Measurements from ENCODE around the gene PLCG2. TPM values are rescaled to one million over a fixed set of nuclear protein-coding genes. Genes with fewer than 3 reads are reported as not detected.

Gene PLCG2
- total and polyA plus RNA-seq, 9 donors: 4.6 to 7.6 (median 5.3) TPM

- Histone ChIP-seq H3K9me3 (replicated peaks; ENCODE audit: control insufficient read depth, low read depth, low read length) (no peaks in the 10 kb centered on the region), H3K4me1 (ENCODE audit: control insufficient read depth, insufficient read depth, low read length) (no peaks in the 10 kb centered on the region), H3K4me3 (ENCODE audit: low read length) (no peak overlapping the region), H3K36me3 (ENCODE audit: control insufficient read depth, insufficient read depth, low read length) (no peaks in the 10 kb centered on the region), H3K27me3 (ENCODE audit: control insufficient read depth, insufficient read depth, low read length) (no peaks in the 10 kb centered on the region), H3K27ac (ENCODE audit: low read length) (peak overlapping the region; percentile 54)
- WGBS (ENCODE audit: insufficient coverage): no CpG with 5 or more reads among the region's 6 CpGs
- peak; percentile 42 for DNase-seq
Observed at GRCh38 chr16:81901484-81901883, 122.4 kb downstream of the PLCG2 start.

GRCh38 chr16:81902025-81902424 lies 122.9 kb downstream of the PLCG2 start:
- Histone ChIP-seq H3K36me3 (ENCODE audit: control insufficient read depth, insufficient read depth, low read length) (no peaks in the 10 kb centered on the region), H3K27me3 (ENCODE audit: control insufficient read depth, insufficient read depth, low read length) (no peaks in the 10 kb centered on the region), H3K9me3 (replicated peaks; ENCODE audit: control insufficient read depth, low read depth, low read length) (no peaks in the 10 kb centered on the region), H3K4me3 (ENCODE audit: low read length) (no peak overlapping the region), H3K27ac (ENCODE audit: low read length) (peak overlapping the region; percentile 54), H3K4me1 (ENCODE audit: control insufficient read depth, insufficient read depth, low read length) (no peaks in the 10 kb centered on the region)
- peak; percentile 34 for DNase-seq
- 68% methylated on average over 6 of the region's 9 CpGs for WGBS (ENCODE audit: insufficient coverage)

- H3K9me3 ChIP-seq (replicated peaks; ENCODE audit: control insufficient read depth, low read depth, low read length): no peaks in the 10 kb centered on the region
- H3K27me3 ChIP-seq (ENCODE audit: control insufficient read depth, insufficient read depth, low read length): peaks cover 2% of the 10 kb centered on the region
- no peak overlapping the region for H3K4me3 ChIP-seq (ENCODE audit: low read length)
- H3K36me3 ChIP-seq (ENCODE audit: control insufficient read depth, insufficient read depth, low read length): no peaks in the 10 kb centered on the region
- no peak for DNase-seq
- H3K4me1 ChIP-seq (ENCODE audit: control insufficient read depth, insufficient read depth, low read length): no peaks in the 10 kb centered on the region
- H3K27ac ChIP-seq (ENCODE audit: low read length): no peak overlapping the region
- WGBS (ENCODE audit: insufficient coverage): 95% methylated on average over 5 of the region's 8 CpGs
Observed at GRCh38 chr16:81904320-81904719, 125.2 kb downstream of the PLCG2 start.

- Histone ChIP-seq H3K36me3 (ENCODE audit: control insufficient read depth, insufficient read depth, low read length) (no peaks in the 10 kb centered on the region), H3K4me3 (ENCODE audit: low read length) (no peak overlapping the region), H3K27ac (ENCODE audit: low read length) (no peak overlapping the region), H3K27me3 (ENCODE audit: control insufficient read depth, insufficient read depth, low read length) (peaks cover 2% of the 10 kb centered on the region), H3K9me3 (replicated peaks; ENCODE audit: control insufficient read depth, low read depth, low read length) (no peaks in the 10 kb centered on the region), H3K4me1 (ENCODE audit: control insufficient read depth, insufficient read depth, low read length) (no peaks in the 10 kb centered on the region)
- DNase-seq: no peak
- WGBS (ENCODE audit: insufficient coverage): 71% methylated on average over 4 of the region's 7 CpGs
Observed at GRCh38 chr16:81905277-81905676, 126.2 kb downstream of the PLCG2 start.

GRCh38 chr16:81907681-81908080 lies 128.6 kb downstream of the PLCG2 start:
- Histone ChIP-seq H3K9me3 (replicated peaks; ENCODE audit: control insufficient read depth, low read depth, low read length) (no peaks in the 10 kb centered on the region), H3K4me1 (ENCODE audit: control insufficient read depth, insufficient read depth, low read length) (no peaks in the 10 kb centered on the region), H3K27ac (ENCODE audit: low read length) (no peak overlapping the region), H3K36me3 (ENCODE audit: control insufficient read depth, insufficient read depth, low read length) (no peaks in the 10 kb centered on the region), H3K4me3 (ENCODE audit: low read length) (no peak overlapping the region), H3K27me3 (ENCODE audit: control insufficient read depth, insufficient read depth, low read length) (peaks cover 2% of the 10 kb centered on the region)
- DNase-seq: no peak
- WGBS (ENCODE audit: insufficient coverage): 76% methylated on average over 8 of the region's 8 CpGs

- 93% methylated on average over 10 of the region's 16 CpGs for WGBS (ENCODE audit: insufficient coverage)
- H3K36me3 ChIP-seq (ENCODE audit: control insufficient read depth, insufficient read depth, low read length): no peaks in the 10 kb centered on the region
- no peaks in the 10 kb centered on the region for H3K4me1 ChIP-seq (ENCODE audit: control insufficient read depth, insufficient read depth, low read length)
- H3K27me3 ChIP-seq (ENCODE audit: control insufficient read depth, insufficient read depth, low read length): peaks cover 2% of the 10 kb centered on the region
- no peak overlapping the region for H3K27ac ChIP-seq (ENCODE audit: low read length)
- no peak for DNase-seq
- no peak overlapping the region for H3K4me3 ChIP-seq (ENCODE audit: low read length)
- no peaks in the 10 kb centered on the region for H3K9me3 ChIP-seq (replicated peaks; ENCODE audit: control insufficient read depth, low read depth, low read length)
Observed at GRCh38 chr16:81908466-81909262, 129.6 kb downstream of the PLCG2 start.

GRCh38 chr16:81910366-81910885 lies 131.3 kb downstream of the PLCG2 start:
- Histone ChIP-seq H3K4me3 (ENCODE audit: low read length) (no peak overlapping the region), H3K9me3 (replicated peaks; ENCODE audit: control insufficient read depth, low read depth, low read length) (no peaks in the 10 kb centered on the region), H3K27ac (ENCODE audit: low read length) (no peak overlapping the region), H3K4me1 (ENCODE audit: control insufficient read depth, insufficient read depth, low read length) (no peaks in the 10 kb centered on the region), H3K36me3 (ENCODE audit: control insufficient read depth, insufficient read depth, low read length) (no peaks in the 10 kb centered on the region), H3K27me3 (ENCODE audit: control insufficient read depth, insufficient read depth, low read length) (peaks cover 2% of the 10 kb centered on the region)
- 89% methylated on average over 25 of the region's 28 CpGs for WGBS (ENCODE audit: insufficient coverage)
- no peak for DNase-seq

- Histone ChIP-seq H3K27me3 (ENCODE audit: control insufficient read depth, insufficient read depth, low read length) (peaks cover 2% of the 10 kb centered on the region), H3K4me1 (ENCODE audit: control insufficient read depth, insufficient read depth, low read length) (no peaks in the 10 kb centered on the region), H3K27ac (ENCODE audit: low read length) (no peak overlapping the region), H3K36me3 (ENCODE audit: control insufficient read depth, insufficient read depth, low read length) (no peaks in the 10 kb centered on the region), H3K4me3 (ENCODE audit: low read length) (no peak overlapping the region), H3K9me3 (replicated peaks; ENCODE audit: control insufficient read depth, low read depth, low read length) (no peaks in the 10 kb centered on the region)
- no peak for DNase-seq
- 84% methylated on average over 14 of the region's 14 CpGs for WGBS (ENCODE audit: insufficient coverage)
Observed at GRCh38 chr16:81912395-81912794, 133.3 kb downstream of the PLCG2 start.

GRCh38 chr16:81913222-81913621 lies 134.1 kb downstream of the PLCG2 start:
- DNase-seq: no peak
- WGBS (ENCODE audit: insufficient coverage): no CpG with 5 or more reads among the region's 5 CpGs
- H3K36me3 ChIP-seq (ENCODE audit: control insufficient read depth, insufficient read depth, low read length): no peaks in the 10 kb centered on the region
- H3K9me3 ChIP-seq (replicated peaks; ENCODE audit: control insufficient read depth, low read depth, low read length): no peaks in the 10 kb centered on the region
- no peak overlapping the region for H3K4me3 ChIP-seq (ENCODE audit: low read length)
- no peaks in the 10 kb centered on the region for H3K27me3 ChIP-seq (ENCODE audit: control insufficient read depth, insufficient read depth, low read length)
- no peak overlapping the region for H3K27ac ChIP-seq (ENCODE audit: low read length)
- no peaks in the 10 kb centered on the region for H3K4me1 ChIP-seq (ENCODE audit: control insufficient read depth, insufficient read depth, low read length)

GRCh38 chr16:81917375-81917774 lies 138.3 kb downstream of the PLCG2 start:
- DNase-seq: no peak
- Histone ChIP-seq H3K4me3 (ENCODE audit: low read length) (no peak overlapping the region), H3K27ac (ENCODE audit: low read length) (no peak overlapping the region), H3K27me3 (ENCODE audit: control insufficient read depth, insufficient read depth, low read length) (peaks cover 2% of the 10 kb centered on the region), H3K4me1 (ENCODE audit: control insufficient read depth, insufficient read depth, low read length) (no peaks in the 10 kb centered on the region), H3K9me3 (replicated peaks; ENCODE audit: control insufficient read depth, low read depth, low read length) (no peaks in the 10 kb centered on the region), H3K36me3 (ENCODE audit: control insufficient read depth, insufficient read depth, low read length) (no peaks in the 10 kb centered on the region)
- no CpG with 5 or more reads among the region's 2 CpGs for whole genome bisulfite sequencing (ENCODE audit: insufficient coverage)
